IPS DF 19.7 (cell line): Measurements from ENCODE around the gene PLAC8.
"Not testable (repeated sequence)": the region's sequence is repeated elsewhere in the genome, so short reads cannot be mapped to it uniquely, and the experiment has no call there.

Experiments
- DNase-seq: peaks from one replicate; pipeline ENCODE4 v3.0.0-alpha.2; 2013; ENCODE audit warnings: low read depth, low spot score

Gene PLAC8

DNA sequence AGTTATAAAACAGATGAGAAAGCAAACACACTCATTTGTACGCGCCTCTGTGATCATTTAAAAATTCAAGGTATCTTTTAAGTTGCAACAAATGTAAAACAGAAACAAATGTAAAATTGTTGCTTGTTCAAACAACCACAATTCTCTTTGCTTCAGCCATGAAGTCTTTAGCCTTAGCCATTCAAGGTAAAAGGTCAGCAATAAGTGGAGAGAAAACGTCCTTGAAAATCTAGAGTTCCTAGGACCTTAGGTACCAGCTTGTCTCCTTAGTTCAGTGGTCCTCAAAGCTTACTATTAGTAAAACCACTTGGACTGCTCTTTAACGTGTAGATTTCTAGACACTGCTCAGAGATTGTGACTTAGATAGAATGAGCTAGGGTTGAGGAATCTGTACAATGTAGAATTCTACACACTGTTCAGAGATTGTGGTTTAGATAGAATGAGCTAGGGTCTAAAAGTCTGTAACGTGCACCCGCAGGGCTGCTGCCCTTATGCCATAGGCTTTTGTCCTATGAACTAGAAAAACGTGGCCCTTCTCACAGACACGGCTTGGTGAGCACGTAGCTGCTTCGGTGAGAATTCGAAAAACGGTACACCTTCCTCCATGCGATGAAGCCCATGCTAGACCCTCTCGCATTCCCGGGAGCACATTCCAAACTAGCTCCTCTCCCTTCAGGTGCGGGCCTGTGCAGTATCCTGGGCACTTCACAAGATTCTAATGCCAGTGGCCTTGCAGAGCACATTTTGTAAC, 1.7 kb downstream of the PLAC8 start:
- DNase-seq, result no peak

DNA sequence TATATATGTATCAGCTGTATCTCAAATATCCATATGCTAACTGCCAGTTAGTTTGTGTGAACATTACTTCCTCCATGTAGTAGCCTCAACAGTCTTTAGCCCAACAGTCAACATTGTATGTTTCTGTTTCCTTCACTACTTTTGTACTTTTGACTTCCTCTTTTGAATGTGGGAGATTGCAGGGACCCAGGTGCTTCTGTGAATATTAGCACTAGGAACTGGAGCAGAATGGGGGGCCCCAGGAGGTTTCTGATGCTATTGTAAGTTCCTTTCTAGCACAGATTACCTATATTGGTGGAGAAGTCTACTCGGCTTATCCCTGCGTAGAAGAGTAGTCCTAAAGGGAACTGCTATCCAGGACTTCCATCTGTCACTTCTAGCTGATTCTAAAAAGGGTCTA, 2.3 kb downstream of the PLAC8 start:
- no peak for DNase-seq

DNA sequence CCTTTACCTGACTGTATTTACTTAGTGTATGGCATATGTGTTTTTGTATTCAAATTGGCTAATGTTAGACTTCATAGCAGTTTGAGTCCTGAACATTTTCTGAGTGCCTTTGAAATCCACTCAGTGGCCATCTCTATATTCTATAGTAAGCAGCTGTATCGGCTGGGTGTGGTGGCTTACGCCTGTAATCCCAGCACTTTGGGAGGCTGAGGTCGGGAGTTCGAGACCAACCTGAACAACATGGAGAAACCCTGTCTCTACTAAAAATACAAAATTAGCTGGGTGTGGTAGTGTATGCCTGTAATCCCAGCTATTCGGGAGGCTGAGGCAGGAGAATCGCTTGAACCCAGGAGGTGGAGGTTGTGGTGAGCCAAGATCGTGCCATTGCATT, 2.8 kb downstream of the PLAC8 start:
- not testable (repeated sequence) for DNase-seq

DNA sequence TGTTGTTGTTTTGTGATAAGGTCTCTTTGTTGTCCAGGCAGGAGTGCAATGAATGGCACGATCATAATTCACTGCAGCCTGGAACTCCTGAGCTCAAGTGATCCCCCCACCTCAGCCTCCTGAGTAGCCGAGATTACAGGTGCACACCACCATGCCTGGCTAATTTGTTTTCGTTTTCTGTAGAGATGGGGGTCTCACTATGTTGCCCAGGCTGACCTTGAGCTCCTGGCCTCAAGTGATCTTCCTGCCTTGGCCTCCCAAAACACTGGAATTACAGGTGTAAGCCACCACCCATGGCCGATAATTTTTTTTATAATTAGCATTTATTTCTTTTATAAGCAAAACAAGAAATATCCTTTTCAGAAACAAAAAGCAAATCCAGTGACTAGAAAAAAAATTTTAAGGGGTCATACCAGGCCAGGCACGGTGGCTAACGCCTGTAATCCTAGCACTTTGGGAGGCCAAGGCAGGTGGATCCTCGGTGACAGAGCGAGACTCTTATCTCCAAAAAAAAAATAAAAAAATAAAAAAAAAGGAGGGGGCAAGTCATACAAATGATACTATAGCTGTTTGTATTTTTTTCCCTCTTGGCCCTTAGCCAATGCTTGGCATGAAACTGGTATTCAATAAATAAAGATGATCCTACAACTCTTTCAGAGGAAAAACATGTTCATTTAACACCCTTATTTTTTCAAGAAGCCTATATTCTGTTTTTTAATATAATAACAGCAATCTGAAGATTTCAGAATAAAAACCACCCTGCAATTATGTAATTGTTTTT, 3.4 kb downstream of the PLAC8 start:
- DNase-seq, result no peak

DNA sequence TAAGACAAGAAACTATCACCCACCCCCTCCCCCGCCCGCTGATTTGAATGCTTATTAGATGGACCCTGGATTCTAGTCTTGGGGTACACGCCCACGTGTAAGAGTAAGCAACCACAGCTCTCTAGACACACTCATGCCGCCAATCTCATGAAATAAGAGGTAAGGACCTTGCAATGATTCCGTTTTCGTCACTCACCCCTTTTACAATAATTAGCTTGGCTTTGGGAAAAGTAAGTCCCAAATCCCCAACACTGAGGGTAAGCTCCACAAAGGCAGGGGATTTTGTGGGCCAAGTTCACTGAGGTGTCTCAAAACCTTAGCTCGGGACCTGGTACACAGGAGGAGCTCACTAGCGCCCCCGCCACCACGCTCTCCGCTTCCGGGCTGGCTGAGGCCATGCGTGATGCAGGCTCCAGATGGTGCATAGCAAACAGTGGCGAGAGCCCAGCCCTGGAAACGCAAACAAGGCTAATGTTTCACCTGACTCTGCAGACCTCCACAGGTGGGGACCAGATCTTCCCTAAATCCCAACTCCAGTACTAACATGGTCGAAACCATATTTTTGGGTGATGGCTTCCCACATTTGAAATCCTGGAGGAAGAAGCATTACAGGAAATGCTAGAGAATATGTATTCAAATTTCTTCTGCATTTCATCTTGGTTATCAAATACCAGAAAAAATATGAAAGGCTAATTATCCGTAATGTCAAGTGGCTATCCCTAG, 4.1 kb downstream of the PLAC8 start:
- DNase-seq, result no peak

DNA sequence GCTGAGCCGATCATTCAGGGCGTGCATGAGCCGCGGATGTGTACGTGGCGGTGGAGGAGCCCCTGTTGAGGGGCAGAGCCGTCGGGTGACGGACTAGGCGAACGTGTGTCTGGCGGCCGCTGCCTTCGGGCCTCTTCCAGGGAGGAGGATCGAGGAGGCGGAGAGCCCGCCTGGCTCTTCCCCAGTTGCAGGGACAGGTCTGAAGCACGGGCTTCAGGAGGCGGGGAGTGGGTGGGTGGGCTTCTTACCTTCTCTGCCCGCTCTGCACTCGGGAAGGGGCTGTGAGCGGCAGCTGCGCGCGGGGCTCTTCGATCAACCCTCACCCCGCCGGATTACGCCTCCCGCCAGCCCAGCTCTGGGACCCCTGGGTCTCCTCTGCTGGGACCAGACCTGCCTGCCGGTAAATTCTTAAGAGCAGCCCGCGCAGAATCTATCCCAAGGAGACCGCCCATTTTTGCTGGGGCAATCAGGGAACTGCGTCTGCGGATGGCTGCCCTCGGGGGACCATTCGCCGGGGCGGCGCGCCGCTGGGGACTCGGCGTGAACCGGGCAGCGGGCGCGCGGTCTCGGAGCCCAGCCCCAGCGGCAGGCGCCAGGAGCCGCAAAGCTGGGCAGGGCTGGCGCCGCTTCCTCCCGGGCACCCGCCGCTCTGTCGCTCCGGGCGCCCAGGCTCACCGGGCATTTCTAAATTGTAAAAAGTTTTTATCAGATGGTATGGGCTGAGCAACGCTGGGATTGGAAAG, 4.9 kb downstream of the PLAC8 start:
- no peak for DNase-seq

DNA sequence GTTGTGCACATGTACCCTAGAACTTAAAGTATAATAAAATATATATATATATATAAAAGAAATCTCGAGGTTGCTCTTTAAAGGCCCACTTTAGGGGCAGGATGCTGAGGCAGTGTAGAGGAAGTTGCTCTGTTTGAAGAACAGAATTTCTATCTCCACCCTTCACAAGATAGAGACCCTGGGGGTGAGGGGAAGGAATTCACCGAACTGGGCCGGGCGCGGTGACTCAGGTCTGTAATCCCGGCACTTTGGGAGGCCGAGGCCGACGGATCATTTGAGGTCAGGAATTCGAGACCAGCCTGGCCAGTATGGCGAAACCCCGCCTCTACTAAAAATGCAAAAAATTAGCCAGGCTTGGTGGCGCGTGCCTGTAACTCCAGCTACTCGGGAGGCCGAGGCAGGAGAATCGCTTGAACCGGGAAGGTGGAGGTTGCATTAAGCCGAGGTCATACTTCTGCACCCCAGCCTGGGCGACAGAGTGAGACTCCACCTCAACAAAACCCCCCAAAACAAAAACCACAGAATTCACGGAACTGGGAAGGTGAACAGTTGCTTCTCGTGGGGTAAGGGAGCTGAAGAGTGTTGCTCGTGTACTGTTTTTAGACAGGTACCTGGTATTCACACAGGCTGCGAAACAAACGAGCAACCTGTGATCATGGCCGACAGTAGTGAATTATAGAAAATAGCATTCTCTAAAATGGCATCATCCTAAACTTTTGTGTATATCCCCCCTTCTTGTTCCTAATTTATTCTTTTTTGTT, 6.2 kb downstream of the PLAC8 start:
- DNase-seq, result no peak

DNA sequence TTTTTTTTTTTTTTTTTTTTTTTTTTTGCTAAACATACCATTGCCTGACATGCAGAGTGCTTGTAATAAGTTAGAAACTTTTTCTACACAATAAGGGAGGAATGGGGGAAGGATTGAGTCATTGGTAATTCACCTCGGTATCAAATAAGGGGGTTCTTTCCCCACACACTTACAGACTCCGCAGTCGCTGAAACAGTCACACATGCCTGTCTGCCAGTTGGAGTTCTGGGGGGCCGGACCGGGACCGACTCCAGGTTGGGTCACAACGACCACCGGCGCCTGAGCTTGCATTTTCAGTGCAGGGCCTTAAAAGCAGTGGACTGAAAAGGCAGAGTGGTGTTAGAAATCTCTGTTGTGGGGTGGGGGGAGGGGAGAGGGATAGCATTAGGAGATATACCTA, 6.9 kb downstream of the PLAC8 start:
- no peak for DNase-seq

DNA sequence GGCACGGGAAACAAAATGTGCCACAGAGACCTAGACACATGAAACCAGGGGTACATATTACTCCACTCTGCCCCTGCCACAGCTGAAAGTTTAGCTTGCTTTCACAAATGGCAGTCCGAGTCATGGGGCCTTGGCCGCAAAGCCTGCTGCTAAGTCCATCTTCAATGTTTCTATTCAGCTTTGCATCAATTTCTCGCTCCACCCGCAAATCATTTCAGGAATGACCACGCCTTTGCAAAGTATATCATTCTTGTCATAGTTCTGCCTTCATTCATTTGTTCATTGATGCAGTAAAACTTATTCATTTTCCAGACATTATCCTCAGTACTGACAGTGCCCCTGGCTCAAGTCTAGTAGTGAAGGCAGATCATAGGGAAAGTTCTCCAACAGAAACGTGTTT, 9.5 kb downstream of the PLAC8 start:
- no peak for DNase-seq

DNA sequence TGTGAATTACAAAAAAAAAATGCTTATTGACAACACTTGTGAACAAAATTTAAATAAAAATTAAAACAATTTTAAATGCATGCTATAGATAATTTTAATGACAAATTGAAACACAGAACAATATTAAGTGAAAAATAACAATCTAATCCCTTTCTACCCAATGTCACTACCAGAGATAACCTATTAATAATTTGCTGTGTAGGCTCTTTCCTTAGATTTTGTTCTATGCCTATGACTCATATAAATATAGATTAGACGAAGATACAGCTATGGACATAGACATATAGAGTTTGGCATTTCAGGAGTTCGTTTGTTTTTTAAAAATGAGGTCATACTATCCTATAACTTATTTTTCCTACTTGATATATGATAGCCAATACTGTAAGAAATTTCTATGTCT, 18.1 kb downstream of the PLAC8 start:
- no peak for DNase-seq

DNA sequence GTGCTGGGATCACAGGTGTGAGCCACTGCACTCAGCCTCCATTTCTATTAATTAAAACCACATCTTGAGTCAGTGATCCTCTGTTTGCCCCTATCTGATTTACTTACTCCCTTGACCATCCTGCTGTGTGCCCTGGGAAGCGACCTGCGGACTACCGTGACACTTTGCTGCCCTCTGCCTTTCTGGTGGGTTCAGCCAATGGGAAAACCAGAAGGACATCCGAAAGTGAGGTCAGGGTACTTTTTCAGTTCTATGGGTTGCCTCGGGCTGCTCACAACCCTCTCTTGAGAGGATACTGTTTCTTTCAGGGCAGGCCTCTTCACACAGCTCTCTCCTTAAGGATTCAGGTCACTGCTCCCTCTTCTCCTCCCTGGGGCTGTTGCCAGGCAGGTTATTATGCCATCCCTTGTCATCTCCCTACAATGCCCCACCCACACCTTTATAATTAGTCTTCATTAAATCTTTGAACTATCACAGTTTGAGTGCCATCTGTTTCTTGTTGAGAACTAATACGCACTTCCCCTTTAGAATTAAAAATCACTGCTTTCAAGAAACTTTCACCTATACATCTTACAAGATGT, 21.4 kb downstream of the PLAC8 start:
- DNase-seq, result no peak

DNA sequence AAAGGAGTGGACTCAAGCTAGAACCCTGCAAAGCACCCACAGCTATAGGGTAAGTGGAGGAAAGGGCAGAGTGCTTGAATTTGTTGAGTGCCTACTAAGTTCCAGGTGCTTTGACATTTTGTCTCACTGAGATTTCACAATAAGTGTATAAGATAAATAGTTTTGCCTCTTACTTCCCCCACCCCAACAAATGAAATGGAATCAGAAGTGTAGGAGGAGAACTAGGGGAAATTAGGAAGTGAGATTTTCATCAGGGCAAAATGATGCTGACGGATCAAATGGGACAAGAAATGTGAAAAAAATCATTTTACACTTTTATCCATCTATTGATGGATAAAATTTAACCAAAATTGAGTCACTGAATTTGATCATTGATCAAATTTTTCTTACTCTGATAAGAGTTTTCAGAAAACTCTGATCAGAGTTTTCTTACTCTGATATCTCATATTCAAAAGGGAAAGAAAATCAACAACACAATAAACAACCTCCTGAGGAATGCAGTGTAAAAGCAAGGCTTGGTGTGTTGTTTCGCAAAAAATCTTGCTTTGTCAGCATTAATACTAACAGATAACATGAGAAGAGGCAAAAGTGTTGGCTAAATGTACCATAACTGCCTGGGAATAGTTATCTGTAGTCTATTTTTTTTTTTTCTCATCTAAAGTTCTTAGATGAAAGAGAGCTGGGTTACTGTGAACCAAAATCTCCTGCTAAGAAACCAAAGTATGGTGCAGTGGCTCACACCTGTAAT, 24.9 kb downstream of the PLAC8 start:
- DNase-seq, result no peak

DNA sequence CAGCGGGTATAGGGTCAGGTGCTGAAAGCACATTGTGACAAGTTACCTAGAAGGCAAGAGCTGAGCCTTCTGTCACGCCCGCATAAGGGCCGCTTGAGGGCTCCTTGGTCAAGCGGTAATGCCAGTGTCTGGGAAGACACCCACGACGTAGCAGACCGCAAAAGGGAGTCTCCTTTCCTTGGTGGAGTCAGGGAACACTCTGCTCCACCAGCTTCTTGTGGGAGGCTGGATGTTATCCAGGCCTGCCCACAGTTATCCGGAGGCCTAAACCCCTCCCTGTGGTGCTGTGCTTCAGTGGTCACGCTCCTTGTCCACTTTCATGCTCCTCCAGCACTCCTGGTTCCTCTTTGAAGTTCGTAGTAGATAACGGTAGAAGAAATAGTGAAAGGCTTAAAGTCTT, 29.6 kb downstream of the PLAC8 start:
- not testable (repeated sequence) for DNase-seq

DNA sequence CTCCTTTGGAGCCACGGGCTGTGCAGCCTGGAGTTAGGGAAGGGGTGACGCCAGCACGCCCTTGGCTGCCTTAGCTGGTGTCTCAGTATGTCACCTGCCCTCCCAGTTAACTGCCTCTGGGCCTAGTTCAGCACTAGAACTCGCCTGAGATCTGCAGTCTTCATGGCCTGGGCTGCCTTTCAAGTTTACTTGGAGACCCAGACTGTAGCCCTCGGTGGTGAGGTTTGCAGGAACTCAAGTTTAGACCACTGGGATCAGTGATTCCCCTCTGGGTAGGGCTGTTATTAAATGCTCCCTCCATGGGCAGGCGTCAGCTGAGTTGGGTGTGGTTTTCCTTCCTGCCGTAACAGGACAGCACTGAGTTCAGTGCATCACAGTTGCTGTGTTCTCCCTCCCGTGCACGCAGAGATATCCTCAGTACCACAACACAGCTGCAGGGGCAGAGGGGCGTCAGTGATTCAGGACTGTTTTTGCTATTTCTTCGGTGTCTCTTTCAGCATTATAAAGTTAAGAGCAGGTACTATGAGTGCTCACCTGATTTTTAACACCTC, 30.5 kb downstream of the PLAC8 start:
- no peak for DNase-seq

DNA sequence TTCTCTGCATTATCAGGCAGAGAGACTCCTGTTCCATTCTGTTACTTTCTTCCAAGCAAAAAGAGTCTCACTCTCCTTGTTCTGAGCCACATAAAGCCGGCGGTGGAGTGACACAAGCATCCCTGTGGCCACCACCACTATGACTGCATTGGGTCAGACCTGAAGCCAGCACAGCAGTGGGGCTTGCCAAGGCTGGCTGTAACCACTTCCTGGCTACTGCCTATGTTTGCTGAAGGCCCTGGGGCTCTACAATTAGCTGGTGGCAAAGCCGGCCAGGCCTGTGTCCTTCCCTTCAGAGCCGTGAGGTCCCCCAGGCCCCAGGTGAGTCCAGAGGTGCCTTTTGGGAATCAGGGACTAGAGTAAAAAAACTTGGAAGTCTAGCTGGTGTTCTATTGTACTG, 31.8 kb downstream of the PLAC8 start:
- DNase-seq, result no peak

DNA sequence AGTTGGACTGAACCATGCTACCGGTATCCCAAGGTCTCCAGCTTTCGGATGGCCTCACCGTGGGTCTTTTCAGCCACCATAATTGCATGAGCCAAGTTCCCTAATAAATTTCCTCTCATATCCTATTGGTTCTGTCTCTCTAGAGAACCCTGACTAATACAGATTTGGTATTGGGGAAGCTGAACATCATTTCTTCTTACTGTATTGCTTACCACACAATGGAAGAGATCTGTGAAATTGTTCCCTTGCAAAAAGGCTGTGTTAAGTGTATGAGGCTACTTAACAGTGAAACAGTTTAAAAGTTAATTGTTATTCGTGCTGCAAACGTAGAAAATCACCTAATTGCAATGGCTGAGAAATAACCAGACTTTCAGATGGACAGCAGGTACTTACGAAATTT, 34.0 kb downstream of the PLAC8 start:
- DNase-seq, result no peak

DNA sequence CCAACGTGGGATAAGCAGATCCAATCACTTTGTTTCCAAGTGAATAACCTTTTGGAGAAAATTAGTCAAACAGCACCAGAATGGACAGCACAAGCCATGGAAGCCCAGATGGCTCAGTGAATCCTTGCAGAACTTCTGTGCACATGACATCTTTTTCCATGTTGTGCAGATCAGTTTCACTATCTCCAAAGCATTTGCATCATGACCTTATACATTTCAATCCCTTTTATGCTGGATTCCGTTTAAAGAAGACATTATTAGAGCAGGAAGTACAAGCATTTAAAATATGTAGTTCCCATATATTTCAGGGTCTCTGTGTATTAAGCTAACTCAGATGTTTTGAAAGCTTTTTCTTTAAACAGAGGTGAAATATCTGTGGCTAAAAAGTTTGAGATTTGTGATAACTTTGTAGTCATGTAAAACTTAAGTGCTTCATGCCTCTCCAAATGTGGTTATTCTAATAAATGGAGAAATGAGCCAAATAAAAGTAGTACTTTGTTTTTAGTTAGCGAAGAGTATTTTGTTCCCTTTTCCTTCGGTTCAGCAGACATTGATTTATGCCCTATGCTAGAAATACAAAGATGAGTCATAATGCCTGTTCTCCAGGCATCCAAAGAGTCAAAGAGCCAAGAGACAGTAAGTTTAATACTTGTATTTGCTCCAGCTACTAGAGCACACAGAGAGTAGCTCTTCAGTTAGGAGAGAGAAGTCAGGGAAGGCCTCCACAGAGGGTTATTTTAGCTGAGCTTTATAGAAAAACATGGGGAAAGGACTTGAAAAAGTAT, 39.0 kb downstream of the PLAC8 start:
- DNase-seq, result no peak

DNA sequence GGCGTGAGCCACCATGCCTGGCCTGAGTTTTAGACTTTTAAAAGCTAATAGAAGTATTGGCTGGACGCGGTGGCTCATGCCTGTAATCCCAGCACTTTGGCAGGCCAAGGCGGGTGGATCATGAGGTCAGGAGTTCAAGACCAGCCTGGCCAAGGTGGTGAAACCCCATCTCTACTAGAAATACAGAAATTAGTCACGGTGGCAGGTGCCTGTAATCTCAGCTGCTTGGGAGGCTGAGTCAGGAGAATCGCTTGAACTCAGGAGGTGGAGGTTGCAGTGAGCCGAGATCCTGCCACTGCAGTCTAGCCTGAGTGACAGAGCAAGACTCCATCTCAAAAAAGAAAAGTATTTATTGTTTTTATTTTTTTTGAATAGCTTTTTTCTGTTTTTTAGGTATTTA, 39.7 kb downstream of the PLAC8 start:
- not testable (repeated sequence) for DNase-seq
